Trophoblast cell (in vitro differentiated cells and primary cell): ENCODE measurements around the gene MMADHC.

Experiments used
- DNase-seq, 2 donors: peaks; one replicate each; pipeline ENCODE4 v3.0.0-alpha.2; 2016
- H2AFZ ChIP-seq: 2 replicates; pipeline ENCODE4 v1.6.1; 2013; ENCODE audit warnings: low read length, moderate library complexity, mild to moderate bottlenecking; ENCODE audit not compliant: insufficient read depth, poor library complexity
- H2AK5ac ChIP-seq: 2 replicates; pipeline ENCODE4 v1.6.1; 2013; ENCODE audit warnings: mild to moderate bottlenecking, low read length
- H2BK120ac ChIP-seq: 2 replicates; pipeline ENCODE4 v1.6.1; 2013; ENCODE audit warnings: low read length, mild to moderate bottlenecking, moderate library complexity; ENCODE audit not compliant: insufficient read depth, poor library complexity
- H2BK12ac ChIP-seq: 2 replicates; pipeline ENCODE4 v1.6.1; 2013; ENCODE audit warnings: mild to moderate bottlenecking, low read length, moderate library complexity
- H2BK5ac ChIP-seq: 2 replicates; pipeline ENCODE4 v1.6.1; 2013; ENCODE audit warnings: low read length, low read depth, moderate library complexity, mild to moderate bottlenecking; ENCODE audit not compliant: poor library complexity
- H3K14ac ChIP-seq: 2 replicates; pipeline ENCODE4 v1.6.1; 2013; ENCODE audit warnings: mild to moderate bottlenecking, low read length
- H3K18ac ChIP-seq: 2 replicates; pipeline ENCODE4 v1.6.1; 2013; ENCODE audit warnings: mild to moderate bottlenecking, low read length
- H3K23ac ChIP-seq: 2 replicates; pipeline ENCODE4 v1.6.1; 2013; ENCODE audit warnings: low read length
- H3K27ac ChIP-seq: 2 replicates; pipeline ENCODE4 v1.5.1; 2013; ENCODE audit warnings: low read depth, mild to moderate bottlenecking, inconsistent platforms, low read length, moderate library complexity
- H3K27me3 ChIP-seq: 2 replicates; pipeline ENCODE4 v1.6.1; 2013; ENCODE audit warnings: inconsistent platforms, mild to moderate bottlenecking, low read length, moderate library complexity; ENCODE audit not compliant: insufficient read depth
- H3K36me3 ChIP-seq, 2 experiments: 1 replicate in 1 of 2; 2 replicates in 1 of 2; pipeline ENCODE4 v1.6.1; 2013; ENCODE audit warnings: low read length in 2 of 2, mild to moderate bottlenecking in 2 of 2, moderate library complexity in 1 of 2; ENCODE audit not compliant: insufficient read depth in 2 of 2, control insufficient read depth in 1 of 2
- H3K4ac ChIP-seq: 2 replicates; pipeline ENCODE4 v1.6.1; 2013; ENCODE audit warnings: low read depth, mild to moderate bottlenecking, low read length, moderate library complexity
- H3K4me1 ChIP-seq, 2 experiments: 1 replicate in 1 of 2; 2 replicates in 1 of 2; pipeline ENCODE4 v1.6.1; 2013; ENCODE audit warnings: low read length in 2 of 2, mild to moderate bottlenecking in 2 of 2, moderate library complexity in 1 of 2; ENCODE audit not compliant: insufficient read depth in 2 of 2, control insufficient read depth in 1 of 2
- H3K4me2 ChIP-seq: 2 replicates; pipeline ENCODE4 v1.6.1; 2013; ENCODE audit warnings: inconsistent platforms, mild to moderate bottlenecking, low read length, moderate library complexity
- H3K4me3 ChIP-seq: 2 replicates; pipeline ENCODE4 v1.5.1; 2013; ENCODE audit warnings: mild to moderate bottlenecking, low read depth, low read length, inconsistent platforms
- H3K79me1 ChIP-seq: one replicate; pipeline ENCODE4 v1.6.1; 2013; ENCODE audit warnings: low read length
- H3K79me2 ChIP-seq: 2 replicates; pipeline ENCODE4 v1.6.1; 2013; ENCODE audit warnings: low read length, mild to moderate bottlenecking; ENCODE audit not compliant: control insufficient read depth, insufficient read depth, poor library complexity
- H3K9ac ChIP-seq: 2 replicates; pipeline ENCODE4 v1.6.1; 2013; ENCODE audit warnings: mild to moderate bottlenecking, low read length
- H3K9me3 ChIP-seq: 2 replicates; pipeline ENCODE4 v1.6.1; 2013; ENCODE audit warnings: low read depth, mild to moderate bottlenecking, control low read depth, inconsistent platforms, low read length; ENCODE audit not compliant: insufficient read depth
- H4K12ac ChIP-seq: 2 replicates; pipeline ENCODE4 v1.6.1; 2013; ENCODE audit warnings: low read depth, mild to moderate bottlenecking, low read length, moderate library complexity
- H4K8ac ChIP-seq: 2 replicates; pipeline ENCODE4 v1.6.1; 2013; ENCODE audit warnings: low read depth, mild to moderate bottlenecking, low read length, moderate library complexity
- H4K91ac ChIP-seq: one replicate; pipeline ENCODE4 v1.6.1; 2013; ENCODE audit warnings: low read depth, mild to moderate bottlenecking, low read length, moderate library complexity
- WGBS: extraction: QIAGEN DNeasy Blood & Tissue Kit; methylation state at CpG from one replicate; pipeline ENCODE4 v1.1.7; 2013; ENCODE audit warnings: missing lambda C conversion rate; ENCODE audit not compliant: insufficient read length, insufficient coverage; ENCODE audit errors: extremely low coverage; 5-methylcytosine and 5-hydroxymethylcytosine counted together

MMADHC gene

GRCh38 chr2:149627111-149627801 lies 39.7 kb upstream of the MMADHC start:
- H3K79me2 ChIP-seq, result no peaks in the 10 kb centered on the region
- no CpG with 5 or more reads among the region's 1 CpG for WGBS
- no peak overlapping the region for H3K23ac ChIP-seq
- no peak overlapping the region for H3K4me3 ChIP-seq
- no peak for DNase-seq
- no peaks in the 10 kb centered on the region for H3K79me1 ChIP-seq
- no peak overlapping the region for H4K91ac ChIP-seq
- no peaks in the 10 kb centered on the region for H3K9me3 ChIP-seq
- no peaks in the 10 kb centered on the region for H3K4me1 ChIP-seq
- no peak overlapping the region for H4K12ac ChIP-seq
- H2BK5ac ChIP-seq, result no peak overlapping the region
- no peak overlapping the region for H3K4ac ChIP-seq
- H4K8ac ChIP-seq, result no peak overlapping the region
- H2AK5ac ChIP-seq, result no peak overlapping the region
- H3K18ac ChIP-seq, result no peak overlapping the region
- no peaks in the 10 kb centered on the region for H3K36me3 ChIP-seq
- no peak overlapping the region for H3K27ac ChIP-seq
- no peak overlapping the region for H2BK12ac ChIP-seq
- no peak overlapping the region for H2AFZ ChIP-seq
- no peak overlapping the region for H3K14ac ChIP-seq
- H3K27me3 ChIP-seq, result no peaks in the 10 kb centered on the region
- no peak overlapping the region for H3K4me2 ChIP-seq
- H2BK120ac ChIP-seq, result no peak overlapping the region
- H3K9ac ChIP-seq, result no peak overlapping the region

DNA sequence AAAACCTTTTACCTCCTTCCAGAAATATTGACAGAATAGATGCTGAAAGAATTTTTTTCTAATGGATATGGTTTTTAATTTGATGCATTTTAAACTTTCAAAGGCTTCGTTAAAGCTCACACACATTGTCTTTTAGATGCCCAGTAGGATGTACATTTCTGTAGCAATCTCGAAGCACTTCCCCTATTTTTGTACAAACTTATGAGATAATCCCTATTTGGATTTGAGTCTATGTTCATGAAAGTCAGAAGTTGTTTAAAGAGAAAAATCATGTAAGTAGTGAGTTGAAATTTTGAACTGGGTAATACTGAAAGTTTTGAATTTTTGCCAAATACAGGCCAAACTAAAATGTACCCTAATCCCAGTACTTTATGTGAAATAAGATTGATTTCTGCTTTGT lies 38.1 kb upstream of the MMADHC start:
- H3K27me3 ChIP-seq, result no peaks in the 10 kb centered on the region
- H2AFZ ChIP-seq, result no peak overlapping the region
- H2BK12ac ChIP-seq, result no peak overlapping the region
- H2BK5ac ChIP-seq, result no peak overlapping the region
- no peak overlapping the region for H4K8ac ChIP-seq
- no peak overlapping the region for H3K23ac ChIP-seq
- no peak overlapping the region for H4K91ac ChIP-seq
- no peaks in the 10 kb centered on the region for H3K4me1 ChIP-seq
- no CpG with 5 or more reads among the region's 2 CpGs for WGBS
- no peak overlapping the region for H3K18ac ChIP-seq
- H3K27ac ChIP-seq, result no peak overlapping the region
- H3K36me3 ChIP-seq, result no peaks in the 10 kb centered on the region
- H2BK120ac ChIP-seq, result no peak overlapping the region
- no peak overlapping the region for H3K4ac ChIP-seq
- H4K12ac ChIP-seq, result no peak overlapping the region
- H3K9me3 ChIP-seq, result no peaks in the 10 kb centered on the region
- no peak overlapping the region for H3K9ac ChIP-seq
- H3K14ac ChIP-seq, result no peak overlapping the region
- H2AK5ac ChIP-seq, result no peak overlapping the region
- no peak for DNase-seq
- H3K4me2 ChIP-seq, result no peak overlapping the region
- H3K79me2 ChIP-seq, result no peaks in the 10 kb centered on the region
- no peak overlapping the region for H3K4me3 ChIP-seq
- H3K79me1 ChIP-seq, result no peaks in the 10 kb centered on the region

GRCh38 chr2:149625271-149625670 lies 37.7 kb upstream of the MMADHC start:
- no peak for DNase-seq
- Histone ChIP-seq H4K91ac (no peak overlapping the region), H3K23ac (no peak overlapping the region), H2AK5ac (no peak overlapping the region), H3K4me1 (no peaks in the 10 kb centered on the region), H3K27ac (no peak overlapping the region), H3K79me1 (no peaks in the 10 kb centered on the region), H2BK12ac (no peak overlapping the region), H2BK120ac (no peak overlapping the region), H3K27me3 (no peaks in the 10 kb centered on the region), H3K9ac (no peak overlapping the region), H2AFZ (no peak overlapping the region), H3K18ac (no peak overlapping the region), H2BK5ac (no peak overlapping the region), H3K14ac (no peak overlapping the region), H4K12ac (no peak overlapping the region), H3K4ac (no peak overlapping the region), H3K4me2 (no peak overlapping the region), H3K36me3 (no peaks in the 10 kb centered on the region), H3K79me2 (no peaks in the 10 kb centered on the region), H4K8ac (no peak overlapping the region), H3K4me3 (no peak overlapping the region), H3K9me3 (no peaks in the 10 kb centered on the region)
- no CpG with 5 or more reads among the region's 3 CpGs for WGBS

- no peak overlapping the region for H4K12ac ChIP-seq
- H3K4ac ChIP-seq, result no peak overlapping the region
- no peak for DNase-seq
- H3K23ac ChIP-seq, result no peak overlapping the region
- no peak overlapping the region for H3K18ac ChIP-seq
- no peaks in the 10 kb centered on the region for H3K27me3 ChIP-seq
- H2AFZ ChIP-seq, result no peak overlapping the region
- H3K4me2 ChIP-seq, result no peak overlapping the region
- H4K91ac ChIP-seq, result no peak overlapping the region
- no peaks in the 10 kb centered on the region for H3K36me3 ChIP-seq
- H3K79me2 ChIP-seq, result no peaks in the 10 kb centered on the region
- H3K79me1 ChIP-seq, result no peaks in the 10 kb centered on the region
- H3K4me3 ChIP-seq, result no peak overlapping the region
- no peak overlapping the region for H2BK12ac ChIP-seq
- no peak overlapping the region for H3K9ac ChIP-seq
- no peaks in the 10 kb centered on the region for H3K4me1 ChIP-seq
- H2AK5ac ChIP-seq, result no peak overlapping the region
- no CpG with 5 or more reads among the region's 1 CpG for WGBS
- no peak overlapping the region for H3K27ac ChIP-seq
- no peak overlapping the region for H3K14ac ChIP-seq
- no peak overlapping the region for H2BK5ac ChIP-seq
- no peak overlapping the region for H4K8ac ChIP-seq
- H2BK120ac ChIP-seq, result no peak overlapping the region
- H3K9me3 ChIP-seq, result no peaks in the 10 kb centered on the region
These were observed 34.8 kb upstream of the MMADHC start for GRCh38 chr2:149622343-149622742.
